Measurements from ENCODE around the gene SERTAD4. TPM values are rescaled to one million over a fixed set of nuclear protein-coding genes. Genes with fewer than 3 reads are reported as not detected.

The SERTAD4 gene
- total and polyA plus RNA-seq, 10 of the 15 experiments (the other 5 are each of a cell fraction or from before 2014, with no cell fraction given), result not detected

- TF ChIP-seq ATF2 (IDR thresholded peaks at IDR 0.05; ENCODE audit: low read length), result no peak
- no peak for TF ChIP-seq SMAD1 (IDR thresholded peaks at IDR 0.05; ENCODE audit: low read depth, partially characterized antibody)
- no peak for TF ChIP-seq SIX5 (IDR thresholded peaks at IDR 0.05; ENCODE audit: low read depth, low read length, severe bottlenecking)
- no peak for TF ChIP-seq STAT1 (conservative IDR thresholded peaks at IDR 0.05)
- no peak for TF ChIP-seq NKRF (conservative IDR thresholded peaks at IDR 0.05)
- TF ChIP-seq ASH2L (IDR thresholded peaks at IDR 0.05; ENCODE audit: borderline replicate concordance, low read depth), result no peak
- no peak for TF ChIP-seq TCF7 (IDR thresholded peaks at IDR 0.05; ENCODE audit: borderline replicate concordance)
- TF ChIP-seq NBN (IDR thresholded peaks at IDR 0.05), result no peak
- TF ChIP-seq ZSCAN29 (IDR thresholded peaks at IDR 0.05), result no peak
- no peak for TF ChIP-seq ATF3 (IDR thresholded peaks at IDR 0.05; ENCODE audit: borderline replicate concordance, extremely low read depth, low read depth, low read length)
- TF ChIP-seq ZNF622 (IDR thresholded peaks at IDR 0.05), result no peak
- TF ChIP-seq CEBPZ (IDR thresholded peaks at IDR 0.05; ENCODE audit: low read depth, low read length), result no peak
- no peak for TF ChIP-seq PKNOX1 (IDR thresholded peaks at IDR 0.05)
- TF ChIP-seq IKZF2 (IDR thresholded peaks at IDR 0.05), result no peak
- TF ChIP-seq PAX5 (IDR thresholded peaks at IDR 0.05; ENCODE audit: borderline replicate concordance, low read depth, low read length), result no peak
- TF ChIP-seq FOXM1 (IDR thresholded peaks at IDR 0.05; ENCODE audit: low read depth, low read length), result no peak
Measured at GRCh38 chr1:210248341-210248740, 15.7 kb downstream of the SERTAD4 start (continued).
